H54 (cell line): ENCODE results near the gene CRMP1.

ENCODE experiments used
- DNase-seq: peaks from one replicate; pipeline ENCODE4 v3.0.0; 2011; ENCODE audit warnings: low spot score, mixed read lengths; ENCODE audit not compliant: insufficient read length
- FAIRE-seq: peaks from 3 replicates; lab custom pipeline; 2011; peaks lifted over from hg19 to GRCh38; lab: Jason Lieb, UNC
- POLR2A ChIP-seq: IDR thresholded peaks from 2 replicates; pipeline ENCODE4 v1.6.1; 2011; ENCODE audit warnings: low read depth, mild to moderate bottlenecking, low read length

The CRMP1 gene

DNA sequence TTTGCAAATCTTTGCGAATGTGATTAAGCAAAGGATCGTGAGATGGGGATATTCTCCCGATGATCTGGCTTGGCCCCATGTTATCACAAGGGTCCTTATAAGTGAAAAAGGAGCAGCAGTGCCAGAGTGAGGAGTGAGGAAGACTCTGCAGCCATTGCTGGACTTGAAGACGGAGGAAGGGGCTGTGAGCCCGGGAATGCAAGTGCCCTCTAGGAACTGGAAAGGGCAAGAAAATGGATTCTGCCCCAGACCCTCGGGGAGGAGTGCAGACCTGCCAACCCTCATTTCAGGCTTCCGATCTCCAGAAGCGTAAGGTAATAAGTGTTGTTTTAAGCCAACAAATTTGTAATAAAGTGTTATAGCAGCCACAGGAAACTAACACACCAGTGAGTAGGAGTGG is 105.6 kb downstream of the CRMP1 start:
- FAIRE-seq = no peak
- no peak for TF ChIP-seq POLR2A

DNA sequence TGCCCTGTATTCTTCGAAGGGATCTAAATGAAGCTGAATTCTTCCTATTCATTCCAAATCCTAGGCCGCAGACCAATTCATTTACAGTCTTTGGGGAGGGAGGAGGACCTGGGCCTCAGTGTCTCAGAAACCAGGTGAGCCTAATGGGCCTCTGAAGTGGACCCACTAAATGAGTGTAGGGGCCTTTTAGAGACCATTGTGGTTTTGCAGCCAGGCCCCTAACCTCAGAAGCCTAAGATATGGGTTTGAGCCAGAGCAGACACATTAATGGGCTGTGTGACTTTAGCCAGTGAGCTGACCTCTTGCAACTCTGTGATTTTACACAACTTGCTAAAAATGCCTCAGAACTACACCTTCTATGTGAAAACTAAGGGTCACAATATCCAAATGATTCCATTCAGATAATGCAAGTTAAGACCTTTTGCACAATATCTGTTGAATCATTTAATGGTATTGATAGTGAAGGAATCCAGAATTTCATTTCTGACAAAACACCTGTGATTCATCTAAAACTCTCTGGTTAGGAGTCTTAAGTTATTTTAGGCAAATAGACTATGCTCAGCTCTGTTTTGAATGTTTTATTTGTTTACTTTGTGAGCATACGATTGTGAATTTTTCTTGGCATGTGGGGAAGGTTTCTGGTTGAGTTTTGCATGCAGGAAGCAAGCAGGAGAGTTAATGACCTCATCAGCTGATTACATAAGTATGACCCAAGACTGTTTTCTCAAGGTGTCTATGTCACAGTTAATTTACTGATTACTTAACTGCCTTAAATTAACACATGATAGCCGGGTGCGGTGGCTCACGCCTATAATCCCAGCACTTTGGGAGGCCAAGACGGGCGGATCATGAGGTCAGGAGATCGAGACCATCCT is 106.8 kb downstream of the CRMP1 start:
- FAIRE-seq (no peak), DNase-seq (no peak)
- no peak for TF ChIP-seq POLR2A

More for the DNA sequence above, 105.6 kb downstream of the CRMP1 start:
- DNase-seq = no peak

- FAIRE-seq (no peak), DNase-seq (no peak)
- no peak for TF ChIP-seq POLR2A
Observed at GRCh38 chr4:5784960-5785611, 107.8 kb downstream of the CRMP1 start.

GRCh38 chr4:5784021-5784420 is 108.9 kb downstream of the CRMP1 start:
- FAIRE-seq = no peak
- no peak for TF ChIP-seq POLR2A
- DNase-seq = no peak

GRCh38 chr4:5783486-5783885 is 109.4 kb downstream of the CRMP1 start:
- no peak for TF ChIP-seq POLR2A
- DNase-seq = no peak
- no peak for FAIRE-seq

- TF ChIP-seq POLR2A = no peak
- FAIRE-seq = no peak
- no peak for DNase-seq
Observed at GRCh38 chr4:5782829-5783476, 109.9 kb downstream of the CRMP1 start.

DNA sequence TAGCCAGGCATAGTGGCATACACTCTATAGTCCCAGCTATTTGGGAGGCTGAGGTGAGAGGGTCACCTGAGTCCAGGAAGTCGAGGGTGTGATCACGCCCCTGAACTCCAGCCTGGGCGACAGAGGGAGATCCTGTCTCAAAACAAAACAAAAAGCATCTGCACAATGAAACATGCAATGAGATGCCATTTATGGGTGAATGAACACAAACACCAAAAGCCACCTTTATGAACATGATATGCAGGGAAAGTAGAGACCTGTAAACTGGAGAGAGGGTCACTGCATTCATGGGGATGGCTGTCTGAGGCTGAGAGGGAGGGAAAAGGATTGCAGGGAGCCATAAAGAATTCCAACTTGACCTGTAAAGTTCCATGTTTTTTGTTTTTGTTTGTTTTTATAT is 111.2 kb downstream of the CRMP1 start:
- no peak for FAIRE-seq
- no peak for TF ChIP-seq POLR2A
- DNase-seq = no peak

DNA sequence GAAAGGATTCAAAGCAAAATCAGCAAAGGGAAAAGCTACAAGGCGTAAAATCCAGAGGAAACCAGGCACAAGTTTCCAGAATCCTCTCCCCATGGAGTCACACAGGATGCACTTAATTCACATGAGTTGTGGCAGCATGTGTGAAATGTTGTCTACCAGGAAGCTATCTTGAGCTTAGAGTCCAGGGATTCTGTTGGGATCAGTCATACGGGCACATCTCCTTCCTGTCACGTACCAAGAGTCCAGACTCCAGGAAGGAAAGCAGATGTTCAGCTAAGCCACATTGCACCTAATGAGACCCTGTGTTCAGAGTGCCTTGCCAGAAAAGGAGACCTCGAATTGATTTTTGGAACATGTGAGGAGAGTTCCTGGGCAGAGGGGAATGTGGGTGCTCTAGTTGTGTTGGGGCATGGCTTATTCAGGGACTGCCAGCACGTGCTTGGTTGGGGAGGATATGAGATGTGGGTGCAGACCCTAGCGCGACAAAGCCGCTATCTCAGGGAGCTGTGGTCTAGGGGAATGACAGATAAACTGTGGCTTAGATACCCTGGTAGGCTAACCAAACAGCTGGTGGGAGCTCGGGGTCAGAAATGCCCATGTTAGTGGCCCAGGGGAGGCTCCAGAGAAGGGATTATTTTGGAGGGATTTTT is 111.9 kb downstream of the CRMP1 start:
- FAIRE-seq = no peak
- no peak for TF ChIP-seq POLR2A

DNA sequence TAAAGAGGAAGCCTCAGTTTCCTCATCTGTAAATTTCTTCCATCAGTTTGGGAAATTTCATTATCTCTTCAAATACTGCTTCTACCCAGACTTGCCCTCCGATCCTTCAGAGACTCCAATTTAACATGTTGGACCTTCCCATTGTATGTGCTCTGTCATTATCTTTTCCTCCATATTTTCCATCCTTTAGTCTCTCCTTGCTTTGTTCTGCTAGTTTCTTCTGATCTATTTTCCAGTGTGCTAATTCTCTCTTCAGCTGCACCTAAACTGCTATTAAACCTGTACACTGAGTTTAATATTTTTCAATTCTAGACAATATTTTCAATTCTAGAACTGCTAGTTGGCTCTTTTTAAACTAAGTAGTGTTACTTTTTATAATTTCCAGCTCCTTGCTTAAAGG is 116.4 kb downstream of the CRMP1 start:
- DNase-seq (no peak), FAIRE-seq (no peak)
- TF ChIP-seq POLR2A = no peak

More for the DNA sequence above, 111.9 kb downstream of the CRMP1 start:
- DNase-seq = no peak

DNA sequence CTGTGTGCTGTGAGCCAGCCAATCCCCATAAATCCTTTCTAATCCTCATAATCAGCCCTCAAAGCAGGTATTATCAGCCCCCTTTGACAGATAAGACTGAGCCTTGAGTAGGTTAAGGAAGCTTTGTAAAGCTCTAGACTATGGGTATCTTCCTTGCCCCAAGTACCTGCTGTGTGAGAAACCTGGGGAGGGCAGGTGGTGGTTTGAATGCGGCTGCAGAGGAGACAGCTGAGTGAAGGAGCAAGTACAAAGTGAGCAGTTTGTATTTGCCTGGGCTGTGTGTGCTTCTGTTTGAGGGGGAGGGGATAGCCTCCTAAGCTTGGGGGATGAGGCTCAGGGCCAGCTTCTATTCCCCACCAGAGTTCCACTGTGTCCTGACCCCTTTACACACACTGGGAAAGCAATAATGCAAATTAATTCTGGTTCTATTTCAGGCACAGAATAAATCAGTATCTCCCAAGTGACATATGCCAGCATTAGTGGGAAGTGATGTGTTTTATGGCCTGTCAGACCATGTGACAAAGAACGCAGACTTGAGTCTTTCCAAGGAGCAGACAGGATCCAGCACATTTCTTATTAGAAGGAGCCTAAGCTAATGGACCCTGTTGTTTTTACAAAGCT is 118.4 kb downstream of the CRMP1 start:
- FAIRE-seq (no peak), DNase-seq (no peak)
- no peak for TF ChIP-seq POLR2A

GRCh38 chr4:5773271-5773555 is 119.7 kb downstream of the CRMP1 start:
- FAIRE-seq = no peak
- DNase-seq = no peak
- TF ChIP-seq POLR2A = no peak

DNA sequence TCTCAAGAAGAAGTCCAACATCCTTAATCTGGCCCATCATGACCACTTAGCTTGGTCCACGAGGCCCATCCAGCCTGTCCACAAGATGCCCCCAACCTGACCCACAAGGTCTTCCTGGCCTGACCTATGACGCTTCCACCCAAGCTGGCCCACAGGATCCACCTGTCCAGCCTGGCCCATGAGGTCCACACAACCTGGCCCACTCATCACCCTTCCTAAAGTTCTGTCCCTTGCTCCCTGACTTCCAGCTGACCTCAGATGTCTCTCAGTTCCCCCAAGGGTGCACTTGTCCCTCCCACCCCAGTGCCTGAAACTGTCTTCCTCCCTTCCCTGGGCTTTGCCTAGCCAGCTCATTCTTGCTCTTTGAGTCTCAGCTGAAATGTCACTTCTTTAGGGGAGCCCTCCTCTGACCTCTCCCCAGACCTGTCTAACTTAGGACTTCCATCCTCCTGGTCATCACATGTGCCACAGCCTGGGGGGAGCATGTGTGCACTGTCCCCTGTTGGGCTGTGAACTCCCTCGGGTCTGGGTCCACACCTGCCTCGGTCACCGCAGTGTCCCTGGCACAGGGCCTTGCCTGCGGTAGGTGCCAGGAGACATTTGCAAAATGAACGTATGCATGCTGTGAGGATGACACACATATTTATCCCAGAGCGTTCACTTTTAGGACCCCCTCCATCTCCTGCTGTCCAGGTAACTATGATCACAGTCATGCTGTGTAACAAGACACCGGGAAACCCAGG is 120.2 kb downstream of the CRMP1 start:
- DNase-seq = no peak
- TF ChIP-seq POLR2A = no peak
- FAIRE-seq = no peak
